PC-9 (cell line): ENCODE data around the gene KIAA1958. TPM values are rescaled to one million over a fixed set of nuclear protein-coding genes. Genes with fewer than 3 reads are reported as not detected.

Experiments
- BruUV-seq: library from RNA; stranded (reverse); fragments of 400-500 nt; replicated peaks from 2 replicates; lab custom pipeline; 2021; lab: Mats Ljungman, UMichigan
- CTCF ChIA-PET: fragments of 300-600 bp; sonication (Branson Sonifier 250); formaldehyde crosslinking; loops from one replicate; lab custom pipeline; 2022; ENCODE audit warnings: antibody characterized with exemption; lab: Charles Lee
- POLR2A ChIA-PET: fragments of 300-600 bp; sonication (Branson Sonifier 250); formaldehyde crosslinking; loops from one replicate; lab custom pipeline; 2022; ENCODE audit warnings: antibody characterized with exemption; ENCODE audit not compliant: unreplicated experiment; lab: Charles Lee
- DNase-seq, 2 experiments: peaks; one replicate each; pipeline versions ENCODE4 v3.0.0 to v3.0.0-alpha.2; 2015 to 2022; ENCODE audit warnings: mixed read lengths in 1 of 2
- H2AFZ ChIP-seq: fragments of 200-600 bp; sonication (generic); 2 replicates; pipeline ENCODE4 v1.8.1; 2017; ENCODE audit warnings: antibody characterized with exemption
- H3F3A ChIP-seq: fragments of 200-600 bp; sonication (generic); 2 replicates; pipeline ENCODE4 v1.8.1; 2017; ENCODE audit warnings: antibody characterized with exemption, mild to moderate bottlenecking, low read depth; ENCODE audit not compliant: insufficient read depth
- H3K27ac ChIP-seq: fragments of 200-600 bp; sonication (generic); 2 replicates; pipeline ENCODE4 v1.6.1; 2016; ENCODE audit warnings: mixed run types
- H3K27me3 ChIP-seq: fragments of 200-600 bp; sonication (generic); 2 replicates; pipeline ENCODE4 v1.6.1; 2016; ENCODE audit warnings: low read depth, mixed run types; ENCODE audit not compliant: insufficient read depth
- H3K36me3 ChIP-seq: fragments of 200-600 bp; sonication (generic); 2 replicates; pipeline ENCODE4 v1.6.1; 2016; ENCODE audit warnings: low read depth, mixed run types
- H3K4me1 ChIP-seq: fragments of 200-600 bp; sonication (generic); replicated peaks from 2 replicates; pipeline ENCODE4 v1.6.1; 2016; ENCODE audit warnings: mixed run types; ENCODE audit not compliant: insufficient read depth
- H3K4me2 ChIP-seq: fragments of 200-600 bp; sonication (generic); 2 replicates; pipeline ENCODE4 v1.6.1; 2017; ENCODE audit warnings: mixed run types
- H3K4me3 ChIP-seq: fragments of 200-600 bp; sonication (generic); 2 replicates; pipeline ENCODE4 v1.6.1; 2016; ENCODE audit warnings: mixed run types
- H3K79me2 ChIP-seq: fragments of 200-600 bp; sonication (generic); 2 replicates; pipeline ENCODE4 v1.6.1; 2017; ENCODE audit warnings: low read depth, mixed run types
- H3K9me2 ChIP-seq: fragments of 200-600 bp; sonication (generic); 2 replicates; pipeline ENCODE4 v1.8.1; 2017; ENCODE audit warnings: mild to moderate bottlenecking; ENCODE audit not compliant: insufficient read depth
- H3K9me3 ChIP-seq: fragments of 200-600 bp; sonication (generic); 2 replicates; pipeline ENCODE4 v1.8.1; 2016; ENCODE audit warnings: low read depth; ENCODE audit not compliant: insufficient read depth
- H4K20me1 ChIP-seq: fragments of 200-600 bp; sonication (generic); 2 replicates; pipeline ENCODE4 v1.8.1; 2017; ENCODE audit not compliant: insufficient read depth
- CTCF ChIP-seq: fragments of 200-600 bp; sonication (generic); conservative IDR thresholded peaks from 2 replicates; pipeline ENCODE4 v1.6.1; 2017; ENCODE audit warnings: mixed run types, antibody characterized with exemption, mild to moderate bottlenecking, moderate library complexity
- EZH2 ChIP-seq: fragments of 200-600 bp; sonication (generic); IDR thresholded peaks from 2 replicates; pipeline ENCODE4 v1.8.0; 2017; ENCODE audit warnings: antibody characterized with exemption, low read depth
- intact Hi-C: fragments of 100-400 bp; cut with micrococcal nuclease; formaldehyde crosslinking; loops from one replicate; pipeline ENCODE4 v1.10.0; 2022; ENCODE audit not compliant: unreplicated experiment
- total RNA-seq: library from RNA; stranded (reverse); gene quantifications from 2 replicates; pipeline ENCODE4 v1.2.3, GENCODE V29; 2021

Gene KIAA1958
- total RNA-seq, 1 experiment from 2014 or later = 19.5 TPM

GRCh38 chr9:112493393-112494137, 6.9 kb downstream of the KIAA1958 start:
- peaks cover 47% of the 10 kb centered on the region for H3K79me2 ChIP-seq
- no peaks in the 10 kb centered on the region for H4K20me1 ChIP-seq
- H3K4me3 ChIP-seq = no peak overlapping the region
- H2AFZ ChIP-seq = no peak overlapping the region
- H3K36me3 ChIP-seq = peaks cover 14% of the 10 kb centered on the region; the same call in 1 of the 2 replicates
- no peak for DNase-seq
- POLR2A ChIA-PET = no interaction called here
- H3K9me2 ChIP-seq = no peaks in the 10 kb centered on the region
- no peaks in the 10 kb centered on the region for H3K27me3 ChIP-seq
- no peaks in the 10 kb centered on the region; the same call in 1 of the 2 replicates for H3F3A ChIP-seq
- 0 out of 2 replicates have a peak, but pooled peaks cover 7% of the 10 kb centered on the region for H3K9me3 ChIP-seq
- TF ChIP-seq CTCF (no peak), EZH2 (no peak)
- CTCF ChIA-PET = no interaction called here
- no peak overlapping the region for H3K27ac ChIP-seq
- BruUV-seq = no TSS peak
- H3K4me1 ChIP-seq = peaks cover 6% of the 10 kb centered on the region; the same call in 1 of the 2 replicates
- intact Hi-C loops = loop anchor here (10.0 kb wide), 1 partner anchor 131 kb away; no protein-coding TSS in a partner anchor
- no peak overlapping the region for H3K4me2 ChIP-seq

GRCh38 chr9:112494153-112494552, 7.5 kb downstream of the KIAA1958 start:
- no TSS peak for BruUV-seq
- no peak overlapping the region for H3K4me2 ChIP-seq
- peaks cover 14% of the 10 kb centered on the region; the same call in 1 of the 2 replicates for H3K36me3 ChIP-seq
- CTCF ChIA-PET = no interaction called here
- intact Hi-C loops = loop anchor here (10.0 kb wide), 1 partner anchor 131 kb away; no protein-coding TSS in a partner anchor
- H3K27me3 ChIP-seq = no peaks in the 10 kb centered on the region
- no peak overlapping the region for H3K27ac ChIP-seq
- H4K20me1 ChIP-seq = no peaks in the 10 kb centered on the region
- no peak overlapping the region for H2AFZ ChIP-seq
- no peak overlapping the region for H3K4me3 ChIP-seq
- H3K9me3 ChIP-seq = 0 out of 2 replicates have a peak, but pooled peaks cover 7% of the 10 kb centered on the region
- H3F3A ChIP-seq = no peaks in the 10 kb centered on the region; the same call in 1 of the 2 replicates
- POLR2A ChIA-PET = interaction anchor here (0.6 kb wide), 1 partner anchor 883 kb away, joined by 4 read pairs; the partner anchor contains the start of gene HDHD3
- peaks cover 42% of the 10 kb centered on the region for H3K79me2 ChIP-seq
- DNase-seq = no peak
- no peaks in the 10 kb centered on the region for H3K4me1 ChIP-seq
- no peak for TF ChIP-seq CTCF
- TF ChIP-seq EZH2 = no peak
- H3K9me2 ChIP-seq = no peaks in the 10 kb centered on the region

GRCh38 chr9:112495614-112496013, 9.0 kb downstream of the KIAA1958 start:
- Histone ChIP-seq H3K27me3 (no peaks in the 10 kb centered on the region), H3K79me2 (peaks cover 30% of the 10 kb centered on the region; the same call in 1 of the 2 replicates), H3K4me2 (no peak overlapping the region), H3K36me3 (peaks cover 14% of the 10 kb centered on the region; the same call in 1 of the 2 replicates), H2AFZ (no peak overlapping the region), H3K27ac (no peak overlapping the region), H3K4me1 (no peaks in the 10 kb centered on the region), H3K9me3 (0 out of 2 replicates have a peak, but pooled peaks cover 7% of the 10 kb centered on the region), H4K20me1 (no peaks in the 10 kb centered on the region), H3K9me2 (no peaks in the 10 kb centered on the region), H3K4me3 (no peak overlapping the region), H3F3A (no peaks in the 10 kb centered on the region)
- intact Hi-C loops = loop anchor here (10.0 kb wide), 1 partner anchor 129 kb away; no protein-coding TSS in a partner anchor
- ChIA-PET CTCF (no interaction called here), POLR2A (no interaction called here)
- DNase-seq = no peak
- no TSS peak for BruUV-seq
- TF ChIP-seq CTCF = no peak
- TF ChIP-seq EZH2 = no peak
